Measurements from ENCODE around the gene BSDC1.
A peak's percentile ranks its signal among the peaks of the same experiment; 100 is the strongest.
"Not testable (repeated sequence)": the region's sequence is repeated elsewhere in the genome, so short reads cannot be mapped to it uniquely, and the experiment has no call there.

Gene BSDC1

DNA sequence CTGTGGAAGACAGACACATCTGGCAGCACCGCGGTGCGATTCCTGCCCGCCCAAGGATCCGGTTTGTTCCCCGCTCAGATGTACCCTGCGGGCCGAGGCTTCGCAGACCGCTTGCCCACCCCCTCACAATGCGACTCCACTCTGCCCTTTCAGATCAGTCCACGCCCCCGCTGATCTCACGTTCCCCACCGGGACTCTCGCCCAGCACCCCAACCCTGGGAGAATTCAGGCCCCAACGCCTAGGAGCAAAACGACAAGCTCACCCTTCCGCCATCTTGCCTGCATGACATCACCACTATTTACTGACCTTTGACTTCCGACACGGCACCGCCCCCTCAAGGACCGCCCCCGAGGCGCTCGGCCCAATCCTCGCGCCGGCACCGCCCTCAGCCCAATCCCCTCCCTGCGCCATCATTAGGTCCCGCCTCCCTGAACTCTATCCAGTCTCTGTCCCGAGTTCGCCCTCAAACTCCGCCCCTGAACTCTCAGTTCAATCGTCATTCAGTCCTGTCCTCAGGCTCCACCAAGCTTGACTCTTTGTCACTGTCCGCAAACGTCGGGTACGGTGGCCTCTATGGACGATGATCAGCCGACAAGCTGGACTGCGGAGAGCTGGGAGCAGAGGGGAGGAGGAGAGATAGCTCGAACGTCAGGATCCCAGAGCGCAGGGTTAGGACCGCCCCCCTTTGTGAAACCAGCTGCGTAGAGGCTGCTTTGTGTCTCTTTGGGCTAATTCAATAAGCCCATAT lies at the start of gene BSDC1:
BSDC1 (minus strand) TSS at position 301 of the 749 bp plus-strand sequence; CDS start at position 274, 27 bp downstream.
- peak; percentile 96 to 98 for DNase-seq (ENCODE audit: low read depth in 2 of 2)

DNA sequence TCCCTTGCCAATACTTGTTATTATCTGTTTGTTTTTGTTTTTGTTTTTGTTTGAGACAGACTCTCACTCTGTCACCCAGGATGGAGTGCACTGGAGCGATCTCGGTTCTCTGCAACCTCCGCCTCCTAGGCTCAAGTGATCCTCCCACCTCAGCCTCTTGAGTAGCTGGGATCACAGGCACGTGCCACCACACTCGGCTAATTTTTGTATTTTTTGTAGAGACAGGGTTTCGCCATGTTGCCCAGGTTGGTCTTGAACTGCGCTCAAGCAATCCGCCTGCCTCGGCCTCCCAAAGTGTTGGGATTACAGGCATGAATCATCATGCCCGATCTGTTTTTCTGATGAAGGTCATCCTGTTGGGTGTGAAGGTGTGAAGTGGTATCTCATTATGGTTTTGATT lies 47.2 kb upstream of the BSDC1 start:
- not testable (repeated sequence) for DNase-seq (ENCODE audit: low read depth in 2 of 2)

DNA sequence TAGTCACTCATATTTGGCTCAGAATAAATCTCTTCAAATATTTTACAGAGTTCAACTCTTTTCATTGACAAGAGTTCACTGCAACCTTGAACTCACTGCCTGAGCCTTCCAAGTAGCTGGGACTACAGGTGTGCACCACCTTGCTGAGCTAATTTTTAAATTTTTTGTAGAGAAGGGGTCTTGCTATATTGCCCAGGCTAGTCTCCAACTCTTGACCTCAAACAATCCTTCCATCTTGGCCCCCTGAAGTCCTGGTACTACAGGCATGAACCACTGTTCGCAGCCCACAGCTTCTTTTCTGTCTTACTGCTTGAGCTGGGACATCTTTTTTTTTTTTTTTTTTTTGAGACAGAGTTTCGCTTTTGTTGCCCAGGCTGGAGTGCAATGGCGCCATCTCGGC lies 44.5 kb upstream of the BSDC1 start:
- DNase-seq (ENCODE audit: low read depth in 2 of 2): not testable (repeated sequence)

GRCh38 chr1:32438136-32438535 lies 43.9 kb upstream of the BSDC1 start:
- no peak for DNase-seq (ENCODE audit: low read depth in 2 of 2)

DNA sequence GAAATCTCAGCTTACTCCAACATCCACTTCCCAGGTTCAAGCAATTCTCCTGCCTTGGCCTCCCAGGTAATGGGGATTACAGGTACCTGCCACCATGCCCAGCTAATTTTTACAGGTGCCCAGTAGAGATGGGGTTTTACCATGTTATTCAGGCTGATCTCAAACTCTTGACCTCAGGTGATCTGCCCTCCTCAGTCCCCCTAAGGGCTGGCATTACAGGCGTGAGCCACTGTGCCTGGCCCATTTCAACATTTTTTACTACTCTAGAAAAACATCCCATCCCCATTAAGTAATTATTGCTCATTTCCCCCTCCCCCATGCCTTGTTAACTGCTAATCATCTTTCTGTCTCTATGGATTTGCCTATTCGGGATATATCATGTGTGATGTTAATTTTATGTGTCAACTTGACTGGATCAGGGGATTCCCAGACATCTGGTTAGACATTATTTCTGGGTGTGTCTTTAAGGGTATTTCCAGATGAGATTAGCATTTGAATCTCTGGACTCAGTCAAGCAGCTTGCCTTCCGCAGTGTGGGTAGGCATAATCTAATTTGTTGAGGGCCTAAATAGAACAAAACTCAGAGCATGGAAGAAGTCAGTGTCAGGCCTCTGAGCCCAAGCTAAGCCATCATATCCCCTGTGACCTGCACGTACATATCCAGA lies 37.6 kb upstream of the BSDC1 start:
- DNase-seq (ENCODE audit: low read depth in 2 of 2): no peak

GRCh38 chr1:32427264-32427963 lies 33.2 kb upstream of the BSDC1 start:
- no peak for DNase-seq (ENCODE audit: low read depth in 2 of 2)

DNA sequence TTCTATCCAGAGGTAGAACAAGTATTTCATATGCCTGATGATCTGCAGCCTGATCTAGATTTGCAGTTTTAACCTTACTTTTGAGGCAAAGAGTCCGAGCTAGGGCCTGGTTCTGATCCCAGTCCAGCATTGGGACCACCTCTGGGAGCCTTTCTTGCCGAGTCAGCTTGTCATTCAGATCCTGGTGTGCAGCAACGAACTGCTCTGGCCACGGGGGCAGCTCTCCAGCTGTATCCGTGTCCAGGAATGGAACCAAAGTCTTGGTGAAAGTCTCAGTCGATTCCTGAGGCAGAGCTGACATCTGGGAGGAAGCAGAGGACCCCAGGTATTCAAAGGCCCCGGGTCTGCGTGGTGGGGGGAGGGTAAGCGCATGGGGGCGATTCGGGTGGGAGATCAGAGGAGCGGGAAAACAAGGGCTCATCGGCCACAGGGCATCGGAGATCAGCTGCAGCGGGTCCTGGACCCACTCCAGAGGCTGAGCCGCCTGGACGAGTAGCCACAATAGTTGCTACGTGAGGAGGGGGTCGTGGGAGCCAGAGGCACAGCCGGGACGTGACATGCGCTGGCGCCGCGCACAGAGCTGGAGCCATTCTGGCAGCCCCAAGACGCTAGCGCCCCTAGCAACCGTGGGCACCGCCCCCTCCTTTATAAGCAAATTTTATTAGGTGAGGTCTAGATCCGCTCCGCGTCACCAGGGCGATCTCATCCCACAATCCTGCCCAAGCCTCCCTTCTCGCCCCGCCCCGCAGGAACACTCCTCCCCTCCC lies 32.4 kb upstream of the BSDC1 start:
- no peak for DNase-seq (ENCODE audit: low read depth in 2 of 2)

GRCh38 chr1:32421775-32422174 lies 27.5 kb upstream of the BSDC1 start:
- no peak for DNase-seq (ENCODE audit: low read depth in 2 of 2)

- no peak for DNase-seq (ENCODE audit: low read depth in 2 of 2)
Measured at GRCh38 chr1:32414186-32414886, 20.1 kb upstream of the BSDC1 start.

- DNase-seq (ENCODE audit: low read depth in 2 of 2): peak; percentile 45 to 67
Measured at GRCh38 chr1:32413507-32414185, 19.4 kb upstream of the BSDC1 start.

- no peak for DNase-seq (ENCODE audit: low read depth in 2 of 2)
Measured at GRCh38 chr1:32411261-32411660, 17.0 kb upstream of the BSDC1 start.

- no peak for DNase-seq (ENCODE audit: low read depth in 2 of 2)
Measured at GRCh38 chr1:32406629-32407111, 12.4 kb upstream of the BSDC1 start.

DNA sequence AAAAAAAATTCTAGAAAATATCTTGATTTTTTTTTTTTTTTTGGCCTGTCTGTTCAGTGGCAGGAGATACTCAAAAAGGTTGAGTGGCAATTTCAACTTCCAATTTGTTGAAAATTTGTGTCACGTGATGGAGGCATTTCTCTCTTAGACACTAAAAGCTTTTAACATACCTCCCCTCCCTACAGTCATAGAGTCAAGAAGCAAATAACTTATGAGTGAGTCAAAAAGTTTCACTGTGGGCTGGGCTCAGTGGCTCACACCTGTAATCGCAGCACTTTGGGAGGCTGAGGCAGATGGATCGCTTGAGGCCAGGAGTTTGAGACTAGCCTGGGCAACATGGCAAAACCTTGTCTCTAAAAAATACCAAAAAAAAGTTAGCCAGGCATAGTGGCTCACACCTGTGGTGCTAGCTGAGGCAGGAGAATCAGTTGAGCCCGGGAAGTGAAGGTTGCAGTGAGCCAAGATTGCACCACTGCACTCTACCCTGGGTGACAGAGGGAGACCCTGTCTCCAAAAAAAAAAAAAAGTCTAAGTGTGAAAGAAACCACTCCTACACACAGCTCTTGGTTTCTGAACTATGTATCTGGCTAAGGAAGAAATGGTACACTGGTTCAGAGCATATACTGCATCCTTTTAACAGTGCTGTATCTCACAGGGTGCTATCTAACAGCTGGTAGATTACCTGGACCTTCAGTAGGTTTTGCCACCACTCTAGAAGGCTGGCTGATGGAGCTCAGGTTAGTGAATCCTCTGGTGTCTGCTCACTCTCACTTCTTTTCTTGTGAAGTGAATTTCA lies 11.6 kb upstream of the BSDC1 start:
- DNase-seq (ENCODE audit: low read depth in 2 of 2): no peak

DNA sequence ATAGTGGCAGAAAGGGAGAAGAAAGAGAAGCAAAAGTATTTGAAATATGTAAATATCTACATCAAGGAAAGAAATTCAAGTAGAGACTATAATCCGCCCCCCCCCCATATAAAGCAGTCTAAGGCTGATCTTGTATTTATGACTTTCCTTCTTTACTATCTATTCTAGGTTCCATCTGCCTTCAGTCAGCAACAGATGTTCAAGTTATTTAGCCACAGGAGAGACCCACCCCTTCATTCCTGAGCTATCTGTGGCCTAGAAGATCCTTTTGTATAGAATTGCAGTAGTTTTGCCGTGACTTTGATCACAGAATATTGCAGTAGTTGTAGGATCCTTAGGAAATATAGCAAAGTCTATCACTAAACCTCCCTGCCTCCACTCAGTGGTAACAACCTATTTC lies 10.7 kb upstream of the BSDC1 start:
- no peak for DNase-seq (ENCODE audit: low read depth in 2 of 2)

DNA sequence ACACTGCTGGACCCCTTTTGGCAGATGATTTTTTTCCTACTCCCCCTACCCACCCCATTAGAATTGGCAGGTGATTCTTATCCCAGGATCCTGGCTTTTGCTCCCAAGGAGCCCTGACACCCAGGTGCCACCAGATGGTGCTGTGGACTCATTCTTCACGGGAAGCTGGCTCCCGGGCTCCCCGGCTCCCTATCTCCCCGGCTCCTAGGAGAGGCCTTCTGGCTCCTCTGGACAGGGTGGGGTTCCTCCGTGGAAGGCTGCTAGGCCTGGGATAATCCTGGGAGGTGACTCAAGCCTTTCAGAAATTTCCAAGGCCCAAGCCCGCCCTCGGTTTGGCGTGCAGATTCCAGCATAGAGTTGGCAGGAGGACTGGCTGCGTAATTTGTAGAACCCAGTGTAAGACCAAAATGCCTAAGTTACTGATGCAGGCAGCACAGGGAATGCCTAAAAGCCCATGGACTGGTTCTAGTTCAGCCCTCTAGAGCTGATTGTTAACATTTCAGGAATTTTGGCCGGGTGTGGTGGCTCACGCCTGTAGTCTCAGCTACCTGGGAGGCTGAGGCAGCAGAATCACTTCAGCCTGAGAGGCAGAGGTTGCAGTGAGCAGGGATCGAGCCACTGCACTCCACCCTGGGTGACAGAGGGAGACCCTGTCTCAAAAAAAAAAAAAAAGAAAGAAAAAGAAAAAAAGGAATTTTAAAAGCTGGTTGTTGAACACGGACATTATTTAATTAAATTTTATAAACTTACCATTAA lies 6.8 kb upstream of the BSDC1 start:
- DNase-seq (ENCODE audit: low read depth in 2 of 2): peak; percentile 10 to 53

GRCh38 chr1:32399843-32400242 lies 5.6 kb upstream of the BSDC1 start:
- DNase-seq (ENCODE audit: low read depth in 2 of 2): no peak

DNA sequence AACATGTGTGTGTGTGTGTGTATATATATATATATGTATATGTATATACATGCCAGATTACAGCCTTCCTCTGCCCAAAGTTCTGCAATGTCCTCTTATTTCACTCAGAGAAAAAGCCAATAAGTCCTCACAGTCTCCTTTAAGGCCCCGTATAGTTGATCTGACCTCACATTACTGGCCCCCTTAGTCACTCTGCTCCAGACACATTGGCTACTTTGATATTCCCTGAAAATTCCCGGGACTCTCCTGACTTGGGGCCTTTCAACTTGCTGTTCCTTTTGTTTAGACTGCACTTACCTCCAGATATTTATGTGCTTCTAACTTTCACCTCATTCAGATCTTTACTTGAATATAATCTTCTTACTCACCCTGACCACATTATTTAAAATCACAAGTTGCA lies 4.2 kb upstream of the BSDC1 start:
- no peak for DNase-seq (ENCODE audit: low read depth in 2 of 2)

- not testable (repeated sequence) for DNase-seq (ENCODE audit: low read depth in 2 of 2)
Measured at GRCh38 chr1:32396524-32396923, 2.3 kb upstream of the BSDC1 start.

- DNase-seq (ENCODE audit: low read depth in 2 of 2): no peak
Measured at GRCh38 chr1:32394890-32395432, 720 bp upstream of the BSDC1 start.
